ENCODE data around the gene SLC39A3.

Gene SLC39A3

GRCh38 chr19:2774083-2774679, 34.4 kb upstream of the SLC39A3 start:
- no peak for TF ChIP-seq CTCF (conservative IDR thresholded peaks at IDR 0.05; ENCODE audit: low read depth, low read length)
- H3K4me3 ChIP-seq (ENCODE audit: low read length), result no peak overlapping the region
- no peak for DNase-seq (ENCODE audit: low read depth)

- H3K4me3 ChIP-seq (ENCODE audit: low read length), result no peak overlapping the region
- no peak for TF ChIP-seq CTCF (conservative IDR thresholded peaks at IDR 0.05; ENCODE audit: low read depth, low read length)
- DNase-seq (ENCODE audit: low read depth), result no peak
Observed at GRCh38 chr19:2771786-2772674, 32.2 kb upstream of the SLC39A3 start.

- H3K4me3 ChIP-seq (ENCODE audit: low read length), result no peak overlapping the region
- TF ChIP-seq CTCF (conservative IDR thresholded peaks at IDR 0.05; ENCODE audit: low read depth, low read length), result no peak
- DNase-seq (ENCODE audit: low read depth), result no peak
Observed at GRCh38 chr19:2770055-2771013, 30.5 kb upstream of the SLC39A3 start.

- DNase-seq (ENCODE audit: low read depth), result no peak
- TF ChIP-seq CTCF (conservative IDR thresholded peaks at IDR 0.05; ENCODE audit: low read depth, low read length), result no peak
- H3K4me3 ChIP-seq (ENCODE audit: low read length), result no peak overlapping the region
Observed at GRCh38 chr19:2769218-2769617, 29.4 kb upstream of the SLC39A3 start.

GRCh38 chr19:2768365-2769132, 28.7 kb upstream of the SLC39A3 start:
- no peak overlapping the region for H3K4me3 ChIP-seq (ENCODE audit: low read length)
- TF ChIP-seq CTCF (conservative IDR thresholded peaks at IDR 0.05; ENCODE audit: low read depth, low read length), result no peak
- DNase-seq (ENCODE audit: low read depth), result no peak

GRCh38 chr19:2767688-2768087, 27.9 kb upstream of the SLC39A3 start:
- H3K4me3 ChIP-seq (ENCODE audit: low read length), result no peak overlapping the region
- no peak for DNase-seq (ENCODE audit: low read depth)
- TF ChIP-seq CTCF (conservative IDR thresholded peaks at IDR 0.05; ENCODE audit: low read depth, low read length), result no peak

Data from retinal pigment epithelial cell (primary cell).